ENCODE data around the gene ZNF507. TPM values are rescaled to one million over a fixed set of nuclear protein-coding genes. Genes with fewer than 3 reads are reported as not detected.
"Not testable (repeated sequence)": the region's sequence is repeated elsewhere in the genome, so short reads cannot be mapped to it uniquely, and the experiment has no call there.

The ZNF507 gene
- total RNA-seq, 2 experiments from 2014 or later = 21.4 to 21.5 TPM

GRCh38 chr19:32359581-32359980, 14.2 kb downstream of the ZNF507 start:
- intact Hi-C loops (cut with micrococcal nuclease) = no loop called here
- Mint-ChIP-seq H3K27me3 (ENCODE audit: low read depth) (no peaks in the 10 kb centered on the region), H3K4me3 (no peak overlapping the region), H3K4me1 (ENCODE audit: low read depth) (peaks cover 52% of the 10 kb centered on the region), H3K9me3 (no peaks in the 10 kb centered on the region), H3K36me3 (ENCODE audit: low read depth) (peaks cover 43% of the 10 kb centered on the region), H3K27ac (no peak overlapping the region)
- CTCF ChIA-PET = interaction anchor here (1.0 kb wide), 1 partner anchor 314 kb away, joined by 3 read pairs; no protein-coding TSS in a partner anchor
- no peak for DNase-seq

GRCh38 chr19:32361574-32362317, 16.3 kb downstream of the ZNF507 start:
- Mint-ChIP-seq H3K4me1 (ENCODE audit: low read depth) (peaks cover 47% of the 10 kb centered on the region), H3K4me3 (no peak overlapping the region), H3K27ac (no peak overlapping the region), H3K27me3 (ENCODE audit: low read depth) (no peaks in the 10 kb centered on the region), H3K9me3 (no peaks in the 10 kb centered on the region), H3K36me3 (ENCODE audit: low read depth) (peaks cover 45% of the 10 kb centered on the region)
- intact Hi-C loops (cut with micrococcal nuclease) = no loop called here
- no peak for DNase-seq
- CTCF ChIA-PET = no interaction called here

- intact Hi-C loops (cut with micrococcal nuclease) = no loop called here
- DNase-seq = no peak
- Mint-ChIP-seq H3K9me3 (no peaks in the 10 kb centered on the region), H3K27ac (no peak overlapping the region), H3K36me3 (ENCODE audit: low read depth) (peaks cover 46% of the 10 kb centered on the region), H3K27me3 (ENCODE audit: low read depth) (no peaks in the 10 kb centered on the region), H3K4me1 (ENCODE audit: low read depth) (peaks cover 50% of the 10 kb centered on the region), H3K4me3 (no peak overlapping the region)
- CTCF ChIA-PET = no interaction called here
Observed at GRCh38 chr19:32362318-32362691, 16.9 kb downstream of the ZNF507 start.

- H3K27me3 Mint-ChIP-seq (ENCODE audit: low read depth) = no peaks in the 10 kb centered on the region
- CTCF ChIA-PET = no interaction called here
- no peak overlapping the region for H3K4me3 Mint-ChIP-seq
- no peak for DNase-seq
- no peak overlapping the region for H3K27ac Mint-ChIP-seq
- peaks cover 55% of the 10 kb centered on the region for H3K4me1 Mint-ChIP-seq (ENCODE audit: low read depth)
- intact Hi-C loops (cut with micrococcal nuclease) = no loop called here
- H3K9me3 Mint-ChIP-seq = no peaks in the 10 kb centered on the region
- H3K36me3 Mint-ChIP-seq (ENCODE audit: low read depth) = peaks cover 47% of the 10 kb centered on the region
Observed at GRCh38 chr19:32363175-32363574, 17.8 kb downstream of the ZNF507 start.

GRCh38 chr19:32363632-32364031, 18.2 kb downstream of the ZNF507 start:
- CTCF ChIA-PET = no interaction called here
- Mint-ChIP-seq H3K4me3 (no peak overlapping the region), H3K36me3 (ENCODE audit: low read depth) (peaks cover 47% of the 10 kb centered on the region), H3K9me3 (no peaks in the 10 kb centered on the region), H3K27me3 (ENCODE audit: low read depth) (no peaks in the 10 kb centered on the region), H3K27ac (no peak overlapping the region), H3K4me1 (ENCODE audit: low read depth) (peaks cover 60% of the 10 kb centered on the region)
- no peak for DNase-seq
- intact Hi-C loops (cut with micrococcal nuclease) = no loop called here

- no peaks in the 10 kb centered on the region for H3K27me3 Mint-ChIP-seq (ENCODE audit: low read depth)
- DNase-seq = no peak
- intact Hi-C loops (cut with micrococcal nuclease) = no loop called here
- H3K27ac Mint-ChIP-seq = no peak overlapping the region
- H3K9me3 Mint-ChIP-seq = no peaks in the 10 kb centered on the region
- H3K36me3 Mint-ChIP-seq (ENCODE audit: low read depth) = peaks cover 47% of the 10 kb centered on the region
- H3K4me1 Mint-ChIP-seq (ENCODE audit: low read depth) = peaks cover 60% of the 10 kb centered on the region
- CTCF ChIA-PET = no interaction called here
- no peak overlapping the region for H3K4me3 Mint-ChIP-seq
Observed at GRCh38 chr19:32364040-32364439, 18.6 kb downstream of the ZNF507 start.

GRCh38 chr19:32367063-32367462, 21.7 kb downstream of the ZNF507 start:
- Mint-ChIP-seq H3K4me3 (no peak overlapping the region), H3K27me3 (ENCODE audit: low read depth) (no peaks in the 10 kb centered on the region), H3K36me3 (ENCODE audit: low read depth) (peaks cover 50% of the 10 kb centered on the region), H3K9me3 (no peaks in the 10 kb centered on the region), H3K4me1 (ENCODE audit: low read depth) (peaks cover 47% of the 10 kb centered on the region), H3K27ac (no peak overlapping the region)
- DNase-seq = no peak
- CTCF ChIA-PET = interaction anchor here (1.2 to 2.1 kb wide), 2 partner anchors 11 to 27 kb away, joined by 4 to 7 read pairs; no protein-coding TSS in a partner anchor
- intact Hi-C loops (cut with micrococcal nuclease) = no loop called here

- Mint-ChIP-seq H3K9me3 (no peaks in the 10 kb centered on the region), H3K4me3 (no peak overlapping the region), H3K36me3 (ENCODE audit: low read depth) (peaks cover 52% of the 10 kb centered on the region), H3K27ac (no peak overlapping the region), H3K27me3 (ENCODE audit: low read depth) (no peaks in the 10 kb centered on the region), H3K4me1 (ENCODE audit: low read depth) (peaks cover 37% of the 10 kb centered on the region)
- intact Hi-C loops (cut with micrococcal nuclease) = no loop called here
- CTCF ChIA-PET = interaction anchor here (1.2 kb wide), 1 partner anchor 28 kb away, joined by 4 read pairs; no protein-coding TSS in a partner anchor
- no peak for DNase-seq
Observed at GRCh38 chr19:32367948-32368536, 22.6 kb downstream of the ZNF507 start.

- H3K27ac Mint-ChIP-seq = no peak overlapping the region
- CTCF ChIA-PET = no interaction called here
- peaks cover 33% of the 10 kb centered on the region for H3K4me1 Mint-ChIP-seq (ENCODE audit: low read depth)
- H3K9me3 Mint-ChIP-seq = no peaks in the 10 kb centered on the region
- no peaks in the 10 kb centered on the region for H3K27me3 Mint-ChIP-seq (ENCODE audit: low read depth)
- no peak overlapping the region for H3K4me3 Mint-ChIP-seq
- intact Hi-C loops (cut with micrococcal nuclease) = no loop called here
- no peak for DNase-seq
- peaks cover 52% of the 10 kb centered on the region for H3K36me3 Mint-ChIP-seq (ENCODE audit: low read depth)
Observed at GRCh38 chr19:32368787-32369186, 23.4 kb downstream of the ZNF507 start.

- intact Hi-C loops (cut with micrococcal nuclease) = no loop called here
- Mint-ChIP-seq H3K4me1 (ENCODE audit: low read depth) (peaks cover 8% of the 10 kb centered on the region), H3K27me3 (ENCODE audit: low read depth) (no peaks in the 10 kb centered on the region), H3K9me3 (no peaks in the 10 kb centered on the region), H3K4me3 (no peak overlapping the region), H3K36me3 (ENCODE audit: low read depth) (peaks cover 32% of the 10 kb centered on the region), H3K27ac (no peak overlapping the region)
- CTCF ChIA-PET = no interaction called here
- DNase-seq = no peak
Observed at GRCh38 chr19:32372726-32373517, 27.5 kb downstream of the ZNF507 start.

- DNase-seq = no peak
- intact Hi-C loops (cut with micrococcal nuclease) = no loop called here
- peaks cover 35% of the 10 kb centered on the region for H3K36me3 Mint-ChIP-seq (ENCODE audit: low read depth)
- no peaks in the 10 kb centered on the region for H3K9me3 Mint-ChIP-seq
- CTCF ChIA-PET = no interaction called here
- H3K27me3 Mint-ChIP-seq (ENCODE audit: low read depth) = no peaks in the 10 kb centered on the region
- H3K4me1 Mint-ChIP-seq (ENCODE audit: low read depth) = no peaks in the 10 kb centered on the region
- H3K4me3 Mint-ChIP-seq = no peak overlapping the region
- H3K27ac Mint-ChIP-seq = no peak overlapping the region
Observed at GRCh38 chr19:32373585-32374295, 28.3 kb downstream of the ZNF507 start.

GRCh38 chr19:32374362-32374761, 29.0 kb downstream of the ZNF507 start:
- H3K27ac Mint-ChIP-seq; H3K27me3 Mint-ChIP-seq (ENCODE audit: low read depth); intact Hi-C loops (cut with micrococcal nuclease); DNase-seq; H3K9me3 Mint-ChIP-seq; H3K4me3 Mint-ChIP-seq; H3K4me1 Mint-ChIP-seq (ENCODE audit: low read depth); CTCF ChIA-PET: not testable (repeated sequence)
- peaks cover 35% of the 10 kb centered on the region for H3K36me3 Mint-ChIP-seq (ENCODE audit: low read depth)
